ENCODE results near the gene CISD1. TPM values are rescaled to one million over a fixed set of nuclear protein-coding genes. Genes with fewer than 3 reads are reported as not detected.
A peak's percentile ranks its signal among the peaks of the same experiment; 100 is the strongest.

Gene CISD1
- total and polyA plus RNA-seq, 2 experiments from 2014 or later: 37.8 to 95.9 TPM

GRCh38 chr10:58266003-58266825 lies 2.7 kb upstream of the CISD1 start:
- peaks cover 7% of the 10 kb centered on the region for H3K4me1 ChIP-seq (ENCODE audit: insufficient read depth)
- H3K27ac ChIP-seq: peak overlapping the region; percentile 94
- H3K79me2 ChIP-seq: peaks cover 61% of the 10 kb centered on the region
- H2AFZ ChIP-seq: peak overlapping the region; percentile 12
- no peaks in the 10 kb centered on the region for H4K20me1 ChIP-seq (ENCODE audit: insufficient read depth, poor library complexity, severe bottlenecking)
- H3K36me3 ChIP-seq (replicated peaks; ENCODE audit: insufficient read depth, low read depth): no peaks in the 10 kb centered on the region
- peak; percentile 55 for DNase-seq (ENCODE audit: low spot score)
- 5% methylated on average over 14 of the region's 14 CpGs for WGBS (ENCODE audit: low lambda C conversion rate, missing lambda C conversion rate)
- H3K27me3 ChIP-seq: no peaks in the 10 kb centered on the region
- H3K9me3 ChIP-seq (ENCODE audit: low read depth): no peaks in the 10 kb centered on the region
- H3K4me3 ChIP-seq: peak overlapping the region; percentile 50
- peak overlapping the region; percentile 87 for H3K4me2 ChIP-seq
- TF ChIP-seq CTCF (IDR thresholded peaks at IDR 0.05; ENCODE audit: poor library complexity): no peak
- no peak for TF ChIP-seq EZH2 (IDR thresholded peaks at IDR 0.05; ENCODE audit: borderline replicate concordance)
- no peak for TF ChIP-seq EZH2phosphoT487 (IDR thresholded peaks at IDR 0.05; ENCODE audit: low read depth, severe bottlenecking, unreplicated experiment)
- no peaks in the 10 kb centered on the region for H3K9me2 ChIP-seq (replicated peaks; ENCODE audit: insufficient read depth)

DNA sequence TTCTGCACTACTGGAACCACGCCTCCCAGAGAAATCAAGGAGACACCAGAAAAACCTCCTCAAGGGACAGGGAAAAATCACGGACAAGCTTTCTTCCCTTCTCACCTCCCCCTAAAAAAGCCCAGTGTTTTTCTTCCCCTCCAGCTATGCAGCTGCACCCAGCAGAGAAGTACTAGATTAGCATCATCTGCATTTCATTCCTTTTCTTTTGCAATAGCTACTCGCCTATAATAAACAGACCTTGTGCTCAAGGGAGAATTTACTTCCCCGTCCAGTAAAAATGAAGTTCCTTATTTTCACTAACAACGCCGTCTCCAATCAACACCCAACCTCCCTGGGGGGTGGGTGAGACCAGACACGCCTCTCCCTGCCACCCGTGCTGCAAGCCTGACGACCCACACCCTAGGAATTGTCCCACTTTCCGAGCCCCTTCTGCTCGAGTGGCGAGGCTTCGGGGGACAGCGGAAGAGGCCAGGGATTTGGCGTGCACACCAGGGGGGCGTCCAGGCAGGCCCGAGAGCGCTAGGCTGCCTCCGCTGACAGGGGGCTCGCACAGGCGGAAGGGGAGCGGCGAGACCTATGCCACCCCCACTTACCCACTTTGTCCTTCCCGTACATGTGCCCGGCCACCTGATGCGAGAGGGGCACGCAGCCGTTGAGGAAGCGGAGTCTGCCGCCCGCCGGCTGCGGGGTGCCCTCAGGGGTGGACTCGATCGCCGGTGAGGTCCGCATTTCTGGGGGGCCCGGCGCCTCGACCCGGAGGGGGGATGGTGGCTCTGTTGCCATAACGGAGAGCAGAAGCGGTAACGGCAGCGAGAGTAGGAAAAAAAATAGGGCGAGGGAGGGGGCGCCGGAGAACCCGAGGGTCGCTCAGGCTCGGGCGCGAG lies 1.9 kb upstream of the CISD1 start:
- H3K36me3 ChIP-seq (replicated peaks; ENCODE audit: insufficient read depth, low read depth): no peaks in the 10 kb centered on the region
- no peaks in the 10 kb centered on the region for H4K20me1 ChIP-seq (ENCODE audit: insufficient read depth, poor library complexity, severe bottlenecking)
- H3K9me2 ChIP-seq (replicated peaks; ENCODE audit: insufficient read depth): no peaks in the 10 kb centered on the region
- no peak for TF ChIP-seq CTCF (IDR thresholded peaks at IDR 0.05; ENCODE audit: poor library complexity)
- peak overlapping the region; percentile 94 for H3K27ac ChIP-seq
- peaks cover 62% of the 10 kb centered on the region for H3K79me2 ChIP-seq
- peak overlapping the region; percentile 50 for H3K4me3 ChIP-seq
- WGBS (ENCODE audit: low lambda C conversion rate, missing lambda C conversion rate): under 1% methylated on average over 39 of the region's 53 CpGs
- peak overlapping the region; percentile 87 for H3K4me2 ChIP-seq
- H3K9me3 ChIP-seq (ENCODE audit: low read depth): no peaks in the 10 kb centered on the region
- no peaks in the 10 kb centered on the region for H3K27me3 ChIP-seq
- H3K4me1 ChIP-seq (ENCODE audit: insufficient read depth): peaks cover 7% of the 10 kb centered on the region
- peak; percentile 53 for DNase-seq (ENCODE audit: low spot score)
- H2AFZ ChIP-seq: peak overlapping the region; percentile 51

GRCh38 chr10:58267713-58268453 lies 1.1 kb upstream of the CISD1 start, which contains the start of gene IPMK:
TSS of gene IPMK (minus strand) at chr10:58267894. CDS start at chr10:58267611, 283 bp downstream.
- no peaks in the 10 kb centered on the region for H3K36me3 ChIP-seq (replicated peaks; ENCODE audit: insufficient read depth, low read depth)
- peak within 1 kb of the TSS; percentile 94 for H3K27ac ChIP-seq
- H3K4me3 ChIP-seq: peak within 1 kb of the TSS; percentile 50
- H3K4me1 ChIP-seq (ENCODE audit: insufficient read depth): peaks cover 7% of the 10 kb centered on the region
- peak; percentile 97 for DNase-seq (ENCODE audit: low spot score)
- no peaks in the 10 kb centered on the region for H3K9me2 ChIP-seq (replicated peaks; ENCODE audit: insufficient read depth)
- H3K4me2 ChIP-seq: peak within 1 kb of the TSS; percentile 87
- no peak for TF ChIP-seq CTCF (IDR thresholded peaks at IDR 0.05; ENCODE audit: poor library complexity)
- TF ChIP-seq EZH2phosphoT487 (IDR thresholded peaks at IDR 0.05; ENCODE audit: low read depth, severe bottlenecking, unreplicated experiment): no peak
- TF ChIP-seq EZH2 (IDR thresholded peaks at IDR 0.05; ENCODE audit: borderline replicate concordance): no peak
- H3K9me3 ChIP-seq (ENCODE audit: low read depth): no peaks in the 10 kb centered on the region
- no peaks in the 10 kb centered on the region for H3K27me3 ChIP-seq
- H4K20me1 ChIP-seq (ENCODE audit: insufficient read depth, poor library complexity, severe bottlenecking): no peaks in the 10 kb centered on the region
- peak within 1 kb of the TSS; percentile 73 for H2AFZ ChIP-seq
- under 1% methylated on average over 25 of the region's 76 CpGs for WGBS (ENCODE audit: low lambda C conversion rate, missing lambda C conversion rate)
- H3K79me2 ChIP-seq: peaks cover 62% of the 10 kb centered on the region

Data from hepatocyte (in vitro differentiated cells).